Caco-2 (cell line): ENCODE measurements around the gene CRYZL1. TPM values are rescaled to one million over a fixed set of nuclear protein-coding genes. Genes with fewer than 3 reads are reported as not detected.

Experiments used
- BruUV-seq: library from RNA; stranded (reverse); fragments of 400-500 nt; replicated peaks from 2 replicates; lab custom pipeline; 2021; lab: Mats Ljungman, UMichigan
- CTCF ChIA-PET: fragments of 300-600 bp; sonication (Branson Sonifier 250); formaldehyde crosslinking; loops from one replicate; lab custom pipeline; 2022; ENCODE audit warnings: antibody characterized with exemption; lab: Charles Lee
- POLR2A ChIA-PET: fragments of 300-600 bp; sonication (Branson Sonifier 250); formaldehyde crosslinking; loops from one replicate; lab custom pipeline; 2022; ENCODE audit warnings: antibody characterized with exemption; lab: Charles Lee
- DNase-seq, 2 experiments: peaks; one replicate each; pipeline versions ENCODE4 v3.0.0 to v3.0.0-alpha.2; 2020 to 2022
- H3K27me3 ChIP-seq: replicated peaks from 2 replicates; pipeline ENCODE4 v1.6.0; 2011; ENCODE audit warnings: low read length; ENCODE audit not compliant: control insufficient read depth, insufficient read depth
- H3K36me3 ChIP-seq: 2 replicates; pipeline ENCODE4 v1.5.1; 2011; ENCODE audit warnings: low read length; ENCODE audit not compliant: control insufficient read depth, insufficient read depth
- H3K4me1 ChIP-seq: fragments of 250-450 bp; sonication (Bioruptor Pico); 2 replicates; pipeline ENCODE4 v1.5.1; 2020; ENCODE audit warnings: mild to moderate bottlenecking
- H3K4me3 ChIP-seq: 2 replicates; pipeline ENCODE4 v1.5.1; 2011; ENCODE audit warnings: low read depth, mild to moderate bottlenecking, control low read depth, low read length
- H3K9me3 ChIP-seq: fragments of 250-450 bp; sonication (Bioruptor Pico); 2 replicates; pipeline ENCODE4 v1.5.1; 2020; ENCODE audit warnings: mild to moderate bottlenecking, moderate library complexity
- H3K27ac Mint-ChIP-seq: one replicate; pipeline ENCODE4 v1.8.0; 2022; ENCODE audit warnings: mixed read lengths; ENCODE audit not compliant: unreplicated experiment
- H3K27me3 Mint-ChIP-seq: one replicate; pipeline ENCODE4 v1.8.0; 2022; ENCODE audit warnings: mixed read lengths; ENCODE audit not compliant: insufficient read depth, unreplicated experiment
- H3K36me3 Mint-ChIP-seq: one replicate; pipeline ENCODE4 v1.8.0; 2022; ENCODE audit warnings: mild to moderate bottlenecking, mixed read lengths; ENCODE audit not compliant: insufficient read depth, unreplicated experiment
- H3K4me1 Mint-ChIP-seq: one replicate; pipeline ENCODE4 v1.8.0; 2022; ENCODE audit warnings: low read depth, mixed read lengths; ENCODE audit not compliant: unreplicated experiment
- H3K4me3 Mint-ChIP-seq: one replicate; pipeline ENCODE4 v1.8.0; 2022; ENCODE audit warnings: mild to moderate bottlenecking, moderate library complexity, mixed read lengths; ENCODE audit not compliant: unreplicated experiment
- H3K9me3 Mint-ChIP-seq: one replicate; pipeline ENCODE4 v1.8.0; 2022; ENCODE audit warnings: mixed read lengths; ENCODE audit not compliant: unreplicated experiment
- CTCF ChIP-seq, 2 experiments: fragments of 200-600 bp in 1 of 2; IDR thresholded peaks; 1 replicate in 1 of 2; 2 replicates in 1 of 2; pipeline versions ENCODE4 v1.5.1 to v1.8.0; 2011 to 2022; ENCODE audit warnings: antibody characterized with exemption in 1 of 2, control low read depth in 1 of 2, inconsistent platforms in 1 of 2, low read depth in 1 of 2, low read length in 1 of 2, mild to moderate bottlenecking in 1 of 2, moderate library complexity in 1 of 2; ENCODE audit not compliant: insufficient read depth in 1 of 2, severe bottlenecking in 1 of 2, unreplicated experiment in 1 of 2
- intact Hi-C: fragments of 100-400 bp; cut with micrococcal nuclease; formaldehyde crosslinking; loops from one replicate; pipeline ENCODE4 v1.10.0; 2022; ENCODE audit not compliant: unreplicated experiment
- total RNA-seq: library from RNA; stranded (reverse); gene quantifications from 2 replicates; pipeline ENCODE4 v1.2.3, GENCODE V29; 2022

The CRYZL1 gene
- total RNA-seq, 1 experiment from 2014 or later, result 26.6 TPM

DNA sequence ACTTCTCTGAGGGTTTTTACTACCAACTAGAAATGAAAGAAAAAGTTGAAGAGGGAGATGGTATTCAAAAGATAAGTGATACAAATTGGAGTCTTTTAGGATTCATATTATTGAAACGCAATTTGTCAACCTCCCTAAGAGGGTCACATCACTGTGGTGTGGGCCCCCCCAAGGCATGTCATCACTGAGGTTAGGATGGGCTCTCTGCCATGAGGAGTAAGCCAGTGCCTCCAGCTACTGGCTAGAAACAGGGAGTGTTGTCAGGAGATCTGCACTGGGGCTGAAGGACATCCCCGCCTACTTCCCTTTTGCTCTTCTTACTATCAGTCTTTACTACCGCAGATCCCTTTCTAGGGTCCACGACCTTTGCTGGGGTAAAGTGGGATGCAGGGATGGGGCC lies 26.6 kb upstream of the CRYZL1 start:
- POLR2A ChIA-PET, result no interaction called here
- no TSS peak for BruUV-seq
- H3K36me3 Mint-ChIP-seq, result peaks cover 20% of the 10 kb centered on the region
- CTCF ChIA-PET, result no interaction called here
- H3K4me1 Mint-ChIP-seq, result peaks cover 13% of the 10 kb centered on the region
- no peaks in the 10 kb centered on the region for H3K9me3 Mint-ChIP-seq
- Histone ChIP-seq H3K4me3 (no peak overlapping the region), H3K9me3 (no peaks in the 10 kb centered on the region), H3K27me3 (no peaks in the 10 kb centered on the region), H3K4me1 (peaks cover 2% of the 10 kb centered on the region), H3K36me3 (no peaks in the 10 kb centered on the region)
- no peak overlapping the region for H3K27ac Mint-ChIP-seq
- DNase-seq, result no peak
- intact Hi-C loops, result no loop called here
- TF ChIP-seq CTCF (IDR thresholded peaks at IDR 0.05; ENCODE audit: insufficient read depth in 1 of 2, low read depth in 1 of 2, low read length in 1 of 2, severe bottlenecking in 1 of 2, unreplicated experiment in 1 of 2), result no peak
- no peak overlapping the region for H3K4me3 Mint-ChIP-seq
- H3K27me3 Mint-ChIP-seq, result no peaks in the 10 kb centered on the region

DNA sequence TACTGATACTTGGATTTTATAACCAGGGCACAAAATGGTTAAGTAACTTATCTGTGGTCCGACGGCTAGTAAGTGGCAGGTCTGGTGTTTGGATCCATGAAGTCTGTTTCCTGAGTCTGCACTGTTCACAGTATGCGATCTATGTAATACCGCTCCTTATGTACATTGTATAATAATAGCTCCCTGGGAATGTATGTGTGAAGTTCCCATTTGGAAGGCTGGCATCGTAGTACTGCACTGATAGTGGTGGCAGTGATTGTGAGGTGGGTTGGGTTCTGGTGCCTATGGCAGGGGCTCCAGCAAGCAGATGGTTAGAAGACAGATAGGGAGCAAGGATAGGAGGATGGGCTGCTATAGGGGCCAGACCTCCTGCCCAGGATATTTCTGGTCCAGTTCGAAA lies 26.1 kb upstream of the CRYZL1 start:
- H3K9me3 Mint-ChIP-seq, result no peaks in the 10 kb centered on the region
- intact Hi-C loops, result no loop called here
- ChIA-PET POLR2A (no interaction called here), CTCF (no interaction called here)
- H3K27me3 ChIP-seq, result no peaks in the 10 kb centered on the region
- no peaks in the 10 kb centered on the region for H3K36me3 ChIP-seq
- no peak for TF ChIP-seq CTCF (IDR thresholded peaks at IDR 0.05; ENCODE audit: insufficient read depth in 1 of 2, low read depth in 1 of 2, low read length in 1 of 2, severe bottlenecking in 1 of 2, unreplicated experiment in 1 of 2)
- H3K36me3 Mint-ChIP-seq, result peaks cover 20% of the 10 kb centered on the region
- no peak overlapping the region for H3K27ac Mint-ChIP-seq
- H3K9me3 ChIP-seq, result no peaks in the 10 kb centered on the region
- no peaks in the 10 kb centered on the region for H3K27me3 Mint-ChIP-seq
- peaks cover 8% of the 10 kb centered on the region for H3K4me1 Mint-ChIP-seq
- H3K4me3 Mint-ChIP-seq, result no peak overlapping the region
- DNase-seq, result no peak
- H3K4me1 ChIP-seq, result no peaks in the 10 kb centered on the region; the same call in 1 of the 2 replicates
- BruUV-seq, result no TSS peak
- H3K4me3 ChIP-seq, result no peak overlapping the region

- H3K36me3 ChIP-seq, result no peaks in the 10 kb centered on the region
- POLR2A ChIA-PET, result no interaction called here
- Mint-ChIP-seq H3K27ac (no peak overlapping the region), H3K4me1 (peaks cover 19% of the 10 kb centered on the region), H3K27me3 (no peaks in the 10 kb centered on the region), H3K4me3 (no peak overlapping the region), H3K9me3 (no peaks in the 10 kb centered on the region), H3K36me3 (peaks cover 27% of the 10 kb centered on the region)
- H3K4me3 ChIP-seq, result no peak overlapping the region
- BruUV-seq, result no TSS peak
- no peak for TF ChIP-seq CTCF (IDR thresholded peaks at IDR 0.05; ENCODE audit: insufficient read depth in 1 of 2, low read depth in 1 of 2, low read length in 1 of 2, severe bottlenecking in 1 of 2, unreplicated experiment in 1 of 2)
- intact Hi-C loops, result no loop called here
- peaks cover 10% of the 10 kb centered on the region; the same call in 1 of the 2 replicates for H3K4me1 ChIP-seq
- no peak for DNase-seq
- CTCF ChIA-PET, result no interaction called here
- no peaks in the 10 kb centered on the region for H3K9me3 ChIP-seq
- no peaks in the 10 kb centered on the region for H3K27me3 ChIP-seq
Observed at GRCh38 chr21:33666153-33666552, 24.6 kb upstream of the CRYZL1 start.
